ENCODE data around the gene PLCB1.

DNA sequence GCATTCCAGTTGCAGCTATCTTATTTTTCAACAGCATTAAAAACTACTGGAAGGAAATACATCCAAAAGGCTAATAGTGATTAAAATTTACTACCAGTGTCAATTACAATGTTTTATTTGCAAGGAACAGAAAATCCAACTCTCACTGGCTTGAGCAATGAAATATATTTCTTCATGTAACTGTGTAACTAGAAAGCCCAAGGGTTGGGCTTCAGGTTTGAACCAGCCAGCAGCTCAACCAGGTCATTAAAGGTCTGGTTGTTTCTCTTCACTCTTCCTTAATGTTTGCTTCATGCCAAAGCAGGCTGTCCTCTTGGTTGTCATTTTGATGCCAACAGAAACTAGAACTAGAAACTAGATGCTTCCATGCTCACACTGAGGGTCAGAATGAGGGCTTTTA lies 437.7 kb downstream of the PLCB1 start:
- TF ChIP-seq, protein P1, sequence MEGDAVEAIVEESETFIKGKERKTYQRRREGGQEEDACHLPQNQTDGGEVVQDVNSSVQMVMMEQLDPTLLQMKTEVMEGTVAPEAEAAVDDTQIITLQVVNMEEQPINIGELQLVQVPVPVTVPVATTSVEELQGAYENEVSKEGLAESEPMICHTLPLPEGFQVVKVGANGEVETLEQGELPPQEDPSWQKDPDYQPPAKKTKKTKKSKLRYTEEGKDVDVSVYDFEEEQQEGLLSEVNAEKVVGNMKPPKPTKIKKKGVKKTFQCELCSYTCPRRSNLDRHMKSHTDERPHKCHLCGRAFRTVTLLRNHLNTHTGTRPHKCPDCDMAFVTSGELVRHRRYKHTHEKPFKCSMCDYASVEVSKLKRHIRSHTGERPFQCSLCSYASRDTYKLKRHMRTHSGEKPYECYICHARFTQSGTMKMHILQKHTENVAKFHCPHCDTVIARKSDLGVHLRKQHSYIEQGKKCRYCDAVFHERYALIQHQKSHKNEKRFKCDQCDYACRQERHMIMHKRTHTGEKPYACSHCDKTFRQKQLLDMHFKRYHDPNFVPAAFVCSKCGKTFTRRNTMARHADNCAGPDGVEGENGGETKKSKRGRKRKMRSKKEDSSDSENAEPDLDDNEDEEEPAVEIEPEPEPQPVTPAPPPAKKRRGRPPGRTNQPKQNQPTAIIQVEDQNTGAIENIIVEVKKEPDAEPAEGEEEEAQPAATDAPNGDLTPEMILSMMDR (conservative IDR thresholded peaks at IDR 0.05; ENCODE audit: low read depth, low read length), result no peak
- no peak for TF ChIP-seq EZH2 (IDR thresholded peaks at IDR 0.05; ENCODE audit: borderline replicate concordance, low read depth, low read length, poor library complexity, severe bottlenecking)
